H9 (cell line): ENCODE measurements around the gene SPATA6. TPM values are rescaled to one million over a fixed set of nuclear protein-coding genes. Genes with fewer than 3 reads are reported as not detected.
A peak's percentile ranks its signal among the peaks of the same experiment; 100 is the strongest.
"Not testable (repeated sequence)": the region's sequence is repeated elsewhere in the genome, so short reads cannot be mapped to it uniquely, and the experiment has no call there.

Experiments
- DNase-seq: peaks from one replicate; pipeline ENCODE4 v3.0.0-alpha.2; 2017
- H2AFZ ChIP-seq: one replicate; pipeline ENCODE4 v1.6.1; 2013; ENCODE audit warnings: mild to moderate bottlenecking, low read length, control low read depth, moderate library complexity
- H2AK5ac ChIP-seq: 2 replicates; pipeline ENCODE4 v1.6.1; 2013; ENCODE audit warnings: low read length, control low read depth, mixed read lengths; ENCODE audit not compliant: insufficient read length
- H2BK120ac ChIP-seq: one replicate; pipeline ENCODE4 v1.6.1; 2013; ENCODE audit warnings: low read depth, mild to moderate bottlenecking, low read length, control low read depth, inconsistent platforms; ENCODE audit not compliant: poor library complexity, severe bottlenecking
- H2BK12ac ChIP-seq: 2 replicates; pipeline ENCODE4 v1.6.1; 2013; ENCODE audit warnings: low read length, control low read depth, mixed read lengths, low read depth; ENCODE audit not compliant: insufficient read length
- H2BK15ac ChIP-seq: 2 replicates; pipeline ENCODE4 v1.6.1; 2013; ENCODE audit warnings: low read depth, low read length, control low read depth
- H2BK20ac ChIP-seq: one replicate; pipeline ENCODE4 v1.6.1; 2013; ENCODE audit warnings: low read depth, mild to moderate bottlenecking, low read length, control low read depth, inconsistent platforms; ENCODE audit not compliant: poor library complexity, severe bottlenecking
- H2BK5ac ChIP-seq: 2 replicates; pipeline ENCODE4 v1.6.1; 2013; ENCODE audit warnings: low read length, control low read depth, mixed read lengths; ENCODE audit not compliant: insufficient read length
- H3K14ac ChIP-seq: 2 replicates; pipeline ENCODE4 v1.6.1; 2013; ENCODE audit warnings: low read length, control low read depth; ENCODE audit not compliant: insufficient read depth
- H3K18ac ChIP-seq: 2 replicates; pipeline ENCODE4 v1.6.1; 2013; ENCODE audit warnings: low read depth, mild to moderate bottlenecking, mixed read lengths, low read length, control low read depth; ENCODE audit not compliant: insufficient read length
- H3K23ac ChIP-seq: 2 replicates; pipeline ENCODE4 v1.6.1; 2013; ENCODE audit warnings: low read length, control low read depth, mixed read lengths, low read depth; ENCODE audit not compliant: insufficient read length
- H3K23me2 ChIP-seq: 2 replicates; pipeline ENCODE4 v1.6.1; 2013; ENCODE audit warnings: low read depth, mild to moderate bottlenecking, mixed read lengths, low read length, control low read depth; ENCODE audit not compliant: insufficient read length, poor library complexity, severe bottlenecking
- H3K27ac ChIP-seq: 2 replicates; pipeline ENCODE4 v1.5.1; 2013; ENCODE audit warnings: low read length, control low read depth, mixed read lengths, low read depth; ENCODE audit not compliant: insufficient read length
- H3K27me3 ChIP-seq: 2 replicates; pipeline ENCODE4 v1.6.1; 2013; ENCODE audit warnings: low read length, control low read depth, inconsistent platforms; ENCODE audit not compliant: insufficient read depth
- H3K4ac ChIP-seq: 2 replicates; pipeline ENCODE4 v1.6.1; 2013; ENCODE audit warnings: low read depth, mild to moderate bottlenecking, control low read depth, inconsistent platforms, low read length, moderate library complexity
- H3K4me1 ChIP-seq: 2 replicates; pipeline ENCODE4 v1.6.1; 2013; ENCODE audit warnings: low read length, control low read depth, inconsistent platforms; ENCODE audit not compliant: insufficient read depth
- H3K4me2 ChIP-seq: 2 replicates; pipeline ENCODE4 v1.6.1; 2013; ENCODE audit warnings: low read length, control low read depth, mixed read lengths; ENCODE audit not compliant: insufficient read length, insufficient read depth
- H3K56ac ChIP-seq: 2 replicates; pipeline ENCODE4 v1.6.1; 2013; ENCODE audit warnings: low read depth, mild to moderate bottlenecking, mixed read lengths, low read length, control low read depth; ENCODE audit not compliant: insufficient read length
- H3K79me1 ChIP-seq: 2 replicates; pipeline ENCODE4 v1.6.1; 2013; ENCODE audit warnings: low read depth, mild to moderate bottlenecking, moderate library complexity, low read length, control low read depth, inconsistent platforms; ENCODE audit not compliant: insufficient read depth, poor library complexity, severe bottlenecking
- H3K79me2 ChIP-seq: 2 replicates; pipeline ENCODE4 v1.6.1; 2013; ENCODE audit warnings: low read length, control low read depth, inconsistent platforms; ENCODE audit not compliant: insufficient read depth
- H3K9ac ChIP-seq: 2 replicates; pipeline ENCODE4 v1.6.1; 2013; ENCODE audit warnings: low read length, control low read depth, mixed read lengths; ENCODE audit not compliant: insufficient read length; ENCODE audit errors: extremely low read depth
- H3K9me3 ChIP-seq: one replicate; pipeline ENCODE4 v1.6.1; 2013; ENCODE audit warnings: low read depth, low read length, inconsistent platforms; ENCODE audit not compliant: control insufficient read depth
- H3T11ph ChIP-seq: one replicate; pipeline ENCODE4 v1.6.1; 2013; ENCODE audit warnings: mild to moderate bottlenecking, low read length, control low read depth, inconsistent platforms
- H4K20me1 ChIP-seq: one replicate; pipeline ENCODE4 v1.6.1; 2013; ENCODE audit not compliant: control insufficient read depth, insufficient read length, insufficient read depth
- H4K5ac ChIP-seq: 2 replicates; pipeline ENCODE4 v1.6.1; 2013; ENCODE audit warnings: low read depth, mild to moderate bottlenecking, mixed read lengths, low read length, control low read depth; ENCODE audit not compliant: insufficient read length
- H4K8ac ChIP-seq: replicated peaks from 2 replicates; pipeline ENCODE4 v1.6.1; 2013; ENCODE audit warnings: low read length, control low read depth, mixed read lengths, low read depth; ENCODE audit not compliant: insufficient read length
- H4K91ac ChIP-seq: 2 replicates; pipeline ENCODE4 v1.6.1; 2013; ENCODE audit warnings: low read depth, mild to moderate bottlenecking, moderate library complexity, mixed read lengths, low read length, control low read depth; ENCODE audit not compliant: insufficient read length
- H3K27ac Mint-ChIP-seq, 3 experiments: 2 replicates in 2 of 3; 3 replicates in 1 of 3; pipeline ENCODE4 v1.8.0; 2020 to 2021; ENCODE audit warnings: mixed read lengths in 3 of 3, mild to moderate bottlenecking in 1 of 3, moderate library complexity in 1 of 3
- H3K27me3 Mint-ChIP-seq: 2 replicates; pipeline ENCODE4 v1.8.0; 2021; ENCODE audit warnings: low read depth, mild to moderate bottlenecking, moderate library complexity, mixed read lengths
- H3K36me3 Mint-ChIP-seq, 3 experiments: 2 replicates in 2 of 3; 3 replicates in 1 of 3; pipeline ENCODE4 v1.8.0; 2020 to 2021; ENCODE audit warnings: low read depth in 3 of 3, mixed read lengths in 3 of 3; ENCODE audit not compliant: insufficient read depth in 1 of 3
- H3K4me1 Mint-ChIP-seq, 2 experiments: 2 replicates each; pipeline ENCODE4 v1.8.0; 2020; ENCODE audit warnings: mixed read lengths in 2 of 2
- H3K4me3 Mint-ChIP-seq, 2 experiments: 2 replicates in 1 of 2; 3 replicates in 1 of 2; pipeline ENCODE4 v1.8.0; 2020 to 2021; ENCODE audit warnings: mild to moderate bottlenecking in 2 of 2, mixed read lengths in 2 of 2, moderate library complexity in 1 of 2
- H3K9me3 Mint-ChIP-seq, 2 experiments: 2 replicates in 1 of 2; 3 replicates in 1 of 2; pipeline ENCODE4 v1.8.0; 2020; ENCODE audit warnings: mild to moderate bottlenecking in 2 of 2, mixed read lengths in 2 of 2, moderate library complexity in 1 of 2
- WGBS: extraction: QIAGEN DNeasy Blood & Tissue Kit; methylation state at CpG from one replicate; pipeline ENCODE4 v1.1.7; 2013; ENCODE audit warnings: missing lambda C conversion rate, low lambda C conversion rate, mixed read lengths; ENCODE audit not compliant: insufficient read length; ENCODE audit errors: extremely low coverage; 5-methylcytosine and 5-hydroxymethylcytosine counted together
- total RNA-seq: library from RNA; stranded (reverse); gene quantifications from 2 replicates; pipeline ENCODE4 v1.2.1, GENCODE V29; 2021
- TF ChIP-seq, protein P1 (sequence below): fragments of 200-600 bp; sonication (generic); conservative IDR thresholded peaks from 3 replicates; pipeline ENCODE4 v1.8.0; 2021; ENCODE audit warnings: antibody characterized with exemption, mild to moderate bottlenecking

Gene SPATA6
- total RNA-seq, 1 experiment from 2014 or later, result 8.0 TPM

DNA sequence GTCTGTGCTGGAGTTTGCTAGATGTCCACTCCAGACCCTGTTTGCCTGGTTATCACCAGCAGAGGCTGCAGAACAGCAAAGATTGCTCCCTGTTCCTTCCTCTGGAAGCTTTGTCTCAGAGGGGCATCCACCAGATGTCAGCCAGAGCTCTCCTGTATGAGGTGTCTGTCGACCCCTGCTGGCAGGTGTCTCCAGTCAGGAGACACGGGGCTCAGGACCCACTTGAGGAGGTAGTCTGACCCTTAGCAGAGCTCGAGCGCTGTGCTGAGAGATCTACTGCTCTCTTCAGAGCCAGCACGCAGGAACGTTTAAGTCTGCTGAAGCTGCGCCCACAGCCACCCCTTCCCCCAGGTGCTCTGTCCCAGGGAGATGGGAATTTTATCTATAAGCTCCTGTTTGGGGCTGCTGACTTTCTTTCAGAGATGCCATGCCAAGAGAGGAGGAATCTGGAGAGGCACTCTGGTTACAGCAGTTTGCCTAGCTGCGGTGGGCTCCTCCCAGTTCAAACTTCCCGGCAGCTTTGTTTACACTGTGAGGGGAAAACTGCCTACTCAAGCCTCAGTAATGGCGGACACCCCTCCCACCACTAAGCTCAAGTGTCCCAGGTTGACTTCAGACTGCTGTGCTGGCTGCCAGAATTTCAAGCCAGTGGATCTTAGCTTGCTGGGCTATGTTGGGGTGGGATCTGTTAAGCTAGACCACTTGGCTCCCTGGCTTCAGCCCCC, 187.1 kb downstream of the SPATA6 start:
- H4K5ac ChIP-seq, H3K56ac ChIP-seq, H2BK20ac ChIP-seq, H3K9me3 ChIP-seq, H3T11ph ChIP-seq, H3K4ac ChIP-seq, H3K27ac Mint-ChIP-seq, H3K79me2 ChIP-seq, H4K91ac ChIP-seq, H2AFZ ChIP-seq, H2AK5ac ChIP-seq, H4K8ac ChIP-seq, H3K23me2 ChIP-seq, H2BK5ac ChIP-seq, H2BK12ac ChIP-seq, H3K14ac ChIP-seq, H3K4me1 Mint-ChIP-seq, H3K18ac ChIP-seq, H4K20me1 ChIP-seq, H3K27me3 ChIP-seq, H3K79me1 ChIP-seq, H2BK120ac ChIP-seq, H3K9ac ChIP-seq, H3K4me3 Mint-ChIP-seq, H3K23ac ChIP-seq, H3K4me1 ChIP-seq, H3K27ac ChIP-seq, H3K4me2 ChIP-seq, H3K27me3 Mint-ChIP-seq, H2BK15ac ChIP-seq: not testable (repeated sequence)
- Mint-ChIP-seq H3K36me3 (peaks cover 7 to 20% (median 8%) of the 10 kb centered on the region in 3 experiments), H3K9me3 (peaks cover 27 to 37% of the 10 kb centered on the region in 2 experiments; a peak in 4 of 5 replicates)
- TF ChIP-seq, protein P1, sequence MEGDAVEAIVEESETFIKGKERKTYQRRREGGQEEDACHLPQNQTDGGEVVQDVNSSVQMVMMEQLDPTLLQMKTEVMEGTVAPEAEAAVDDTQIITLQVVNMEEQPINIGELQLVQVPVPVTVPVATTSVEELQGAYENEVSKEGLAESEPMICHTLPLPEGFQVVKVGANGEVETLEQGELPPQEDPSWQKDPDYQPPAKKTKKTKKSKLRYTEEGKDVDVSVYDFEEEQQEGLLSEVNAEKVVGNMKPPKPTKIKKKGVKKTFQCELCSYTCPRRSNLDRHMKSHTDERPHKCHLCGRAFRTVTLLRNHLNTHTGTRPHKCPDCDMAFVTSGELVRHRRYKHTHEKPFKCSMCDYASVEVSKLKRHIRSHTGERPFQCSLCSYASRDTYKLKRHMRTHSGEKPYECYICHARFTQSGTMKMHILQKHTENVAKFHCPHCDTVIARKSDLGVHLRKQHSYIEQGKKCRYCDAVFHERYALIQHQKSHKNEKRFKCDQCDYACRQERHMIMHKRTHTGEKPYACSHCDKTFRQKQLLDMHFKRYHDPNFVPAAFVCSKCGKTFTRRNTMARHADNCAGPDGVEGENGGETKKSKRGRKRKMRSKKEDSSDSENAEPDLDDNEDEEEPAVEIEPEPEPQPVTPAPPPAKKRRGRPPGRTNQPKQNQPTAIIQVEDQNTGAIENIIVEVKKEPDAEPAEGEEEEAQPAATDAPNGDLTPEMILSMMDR, result peak; percentile 39; the same call in 2 of the 3 replicates
- DNase-seq, result peak; percentile 41
- no CpG with 5 or more reads among the region's 10 CpGs for WGBS

DNA sequence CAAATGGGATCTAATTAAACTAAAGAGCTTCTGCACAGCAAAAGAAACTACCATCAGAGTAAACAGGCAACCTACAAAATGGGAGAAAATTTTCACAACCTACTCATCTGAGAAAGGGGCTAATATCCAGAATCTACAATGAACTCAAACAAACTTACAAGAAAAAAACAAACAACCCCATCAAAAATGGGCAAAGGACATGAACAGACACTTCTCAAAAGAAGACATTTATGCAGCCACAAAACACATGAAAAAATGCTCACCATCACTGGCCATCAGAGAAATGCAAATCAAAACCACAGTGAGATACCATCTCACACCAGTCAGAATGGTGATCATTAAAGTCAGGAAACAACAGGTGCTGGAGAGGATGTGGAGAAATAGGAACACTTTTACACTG, 189.7 kb downstream of the SPATA6 start:
- H3K18ac ChIP-seq, H3K4me3 Mint-ChIP-seq, H3K27ac ChIP-seq, H2BK20ac ChIP-seq, H3K79me1 ChIP-seq, H3T11ph ChIP-seq, H3K79me2 ChIP-seq, DNase-seq, H3K4me2 ChIP-seq, H4K8ac ChIP-seq, H2BK120ac ChIP-seq, H3K23ac ChIP-seq, H2BK15ac ChIP-seq, H2BK12ac ChIP-seq, H4K5ac ChIP-seq, H3K27me3 ChIP-seq, H3K27me3 Mint-ChIP-seq, H3K4me1 Mint-ChIP-seq, H3K14ac ChIP-seq, H4K91ac ChIP-seq, H3K9me3 ChIP-seq, H3K27ac Mint-ChIP-seq, H4K20me1 ChIP-seq, H2AFZ ChIP-seq, H2BK5ac ChIP-seq, H2AK5ac ChIP-seq, H3K4ac ChIP-seq, H3K9ac ChIP-seq, H3K56ac ChIP-seq, H3K23me2 ChIP-seq, H3K4me1 ChIP-seq: not testable (repeated sequence)
- Mint-ChIP-seq H3K9me3 (peaks cover 26 to 37% of the 10 kb centered on the region in 2 experiments), H3K36me3 (peaks cover 0 to 20% (median 5%) of the 10 kb centered on the region in 3 experiments; a peak in 5 of 7 replicates)
